Measurements from ENCODE around the gene KRT7.

Gene KRT7

DNA sequence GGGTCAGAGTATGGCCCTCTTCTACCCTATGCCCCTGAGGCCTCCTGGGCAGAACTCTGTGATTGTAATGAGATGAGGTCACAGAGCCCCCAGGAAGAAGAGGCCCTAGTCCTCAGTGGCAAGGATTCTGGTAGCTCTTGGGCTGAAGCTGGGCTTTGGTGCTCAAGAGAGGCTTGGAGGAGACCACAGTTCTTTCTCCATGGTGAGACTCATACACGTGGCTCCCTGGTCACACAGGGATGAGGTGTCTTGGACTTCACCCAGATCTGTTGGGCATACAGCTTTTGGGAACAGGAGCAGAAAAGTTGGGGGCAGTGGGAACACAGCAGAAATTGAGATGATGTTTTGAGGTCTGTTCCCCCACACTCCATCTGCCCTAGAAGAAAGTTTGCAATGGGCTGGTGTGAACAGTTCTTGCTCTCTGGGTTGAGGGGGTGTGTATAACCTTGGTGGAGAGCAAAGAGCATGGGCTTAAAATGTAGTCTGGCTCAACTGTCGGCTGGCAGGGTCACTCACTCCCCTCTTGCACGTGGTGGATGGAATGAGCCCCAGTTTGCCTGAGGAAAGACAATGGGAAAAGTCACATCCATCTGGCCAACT lies 41.6 kb downstream of the KRT7 start, which contains the start of gene KRT86:
TSS of gene KRT86 (plus strand) at position 125 of the 600 bp plus-strand sequence. CDS start 27,272 bp downstream, outside the sequence.
- TF ChIP-seq, protein P1, sequence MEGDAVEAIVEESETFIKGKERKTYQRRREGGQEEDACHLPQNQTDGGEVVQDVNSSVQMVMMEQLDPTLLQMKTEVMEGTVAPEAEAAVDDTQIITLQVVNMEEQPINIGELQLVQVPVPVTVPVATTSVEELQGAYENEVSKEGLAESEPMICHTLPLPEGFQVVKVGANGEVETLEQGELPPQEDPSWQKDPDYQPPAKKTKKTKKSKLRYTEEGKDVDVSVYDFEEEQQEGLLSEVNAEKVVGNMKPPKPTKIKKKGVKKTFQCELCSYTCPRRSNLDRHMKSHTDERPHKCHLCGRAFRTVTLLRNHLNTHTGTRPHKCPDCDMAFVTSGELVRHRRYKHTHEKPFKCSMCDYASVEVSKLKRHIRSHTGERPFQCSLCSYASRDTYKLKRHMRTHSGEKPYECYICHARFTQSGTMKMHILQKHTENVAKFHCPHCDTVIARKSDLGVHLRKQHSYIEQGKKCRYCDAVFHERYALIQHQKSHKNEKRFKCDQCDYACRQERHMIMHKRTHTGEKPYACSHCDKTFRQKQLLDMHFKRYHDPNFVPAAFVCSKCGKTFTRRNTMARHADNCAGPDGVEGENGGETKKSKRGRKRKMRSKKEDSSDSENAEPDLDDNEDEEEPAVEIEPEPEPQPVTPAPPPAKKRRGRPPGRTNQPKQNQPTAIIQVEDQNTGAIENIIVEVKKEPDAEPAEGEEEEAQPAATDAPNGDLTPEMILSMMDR (IDR thresholded peaks at IDR 0.05; ENCODE audit: control extremely low read depth, extremely low read depth, low read depth, missing control alignments) = no peak
- ChIA-PET POLR2A (no interaction called here), CTCF (interaction anchor here (1.8 kb wide), 1 partner anchor 12 kb away, joined by 4 read pairs; no protein-coding TSS in a partner anchor)
- DNase-seq (ENCODE audit: extremely low spot score) = no peak

DNA sequence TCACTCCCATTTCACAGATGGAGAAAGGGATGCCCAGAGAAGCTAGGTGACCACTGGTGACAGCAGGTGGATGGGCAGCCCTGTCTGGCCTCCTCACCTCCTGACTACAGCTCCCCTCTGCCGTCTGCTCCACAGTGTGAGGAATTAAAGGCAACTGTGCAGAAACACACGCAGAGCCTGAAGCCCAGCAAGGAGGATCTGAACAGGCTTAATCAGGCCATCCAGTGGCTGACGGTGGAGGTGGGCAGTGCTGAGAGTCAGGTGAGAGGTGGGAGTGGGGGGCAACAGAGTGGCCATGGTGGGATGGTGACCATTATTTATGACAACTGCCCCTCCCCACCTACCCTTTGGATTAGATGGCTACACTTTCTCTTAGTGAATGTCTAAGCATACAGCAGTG lies 42.6 kb downstream of the KRT7 start:
- CTCF ChIA-PET = interaction anchor here (0.6 to 1.8 kb wide), 3 partner anchors 11 to 97 kb away, joined by 3 to 4 read pairs (median 3); no protein-coding TSS in a partner anchor
- no peak for DNase-seq (ENCODE audit: extremely low spot score)
- TF ChIP-seq, protein P1 (IDR thresholded peaks at IDR 0.05; ENCODE audit: control extremely low read depth, extremely low read depth, low read depth, missing control alignments) = no peak
- POLR2A ChIA-PET = no interaction called here

- ChIA-PET CTCF (interaction anchor here (0.8 to 5.5 kb wide), 20 partner anchors 9 to 252 kb away, joined by 3 to 89 read pairs (median 10); no protein-coding TSS in a partner anchor), POLR2A (no interaction called here)
- TF ChIP-seq, protein P1 (IDR thresholded peaks at IDR 0.05; ENCODE audit: control extremely low read depth, extremely low read depth, low read depth, missing control alignments) = no peak
- DNase-seq (ENCODE audit: extremely low spot score) = no peak
These were observed 44.6 kb downstream of the KRT7 start for GRCh38 chr12:52277486-52278245.

- CTCF ChIA-PET = interaction anchor here (0.6 to 5.5 kb wide), 51 partner anchors 9 to 599 kb away, joined by 3 to 89 read pairs (median 5); no protein-coding TSS in a partner anchor
- DNase-seq (ENCODE audit: extremely low spot score) = peak; percentile 90
- POLR2A ChIA-PET = no interaction called here
- TF ChIP-seq, protein P1 (IDR thresholded peaks at IDR 0.05; ENCODE audit: control extremely low read depth, extremely low read depth, low read depth, missing control alignments) = peak; percentile 96
These were observed 45.8 kb downstream of the KRT7 start for GRCh38 chr12:52278575-52279421.

DNA sequence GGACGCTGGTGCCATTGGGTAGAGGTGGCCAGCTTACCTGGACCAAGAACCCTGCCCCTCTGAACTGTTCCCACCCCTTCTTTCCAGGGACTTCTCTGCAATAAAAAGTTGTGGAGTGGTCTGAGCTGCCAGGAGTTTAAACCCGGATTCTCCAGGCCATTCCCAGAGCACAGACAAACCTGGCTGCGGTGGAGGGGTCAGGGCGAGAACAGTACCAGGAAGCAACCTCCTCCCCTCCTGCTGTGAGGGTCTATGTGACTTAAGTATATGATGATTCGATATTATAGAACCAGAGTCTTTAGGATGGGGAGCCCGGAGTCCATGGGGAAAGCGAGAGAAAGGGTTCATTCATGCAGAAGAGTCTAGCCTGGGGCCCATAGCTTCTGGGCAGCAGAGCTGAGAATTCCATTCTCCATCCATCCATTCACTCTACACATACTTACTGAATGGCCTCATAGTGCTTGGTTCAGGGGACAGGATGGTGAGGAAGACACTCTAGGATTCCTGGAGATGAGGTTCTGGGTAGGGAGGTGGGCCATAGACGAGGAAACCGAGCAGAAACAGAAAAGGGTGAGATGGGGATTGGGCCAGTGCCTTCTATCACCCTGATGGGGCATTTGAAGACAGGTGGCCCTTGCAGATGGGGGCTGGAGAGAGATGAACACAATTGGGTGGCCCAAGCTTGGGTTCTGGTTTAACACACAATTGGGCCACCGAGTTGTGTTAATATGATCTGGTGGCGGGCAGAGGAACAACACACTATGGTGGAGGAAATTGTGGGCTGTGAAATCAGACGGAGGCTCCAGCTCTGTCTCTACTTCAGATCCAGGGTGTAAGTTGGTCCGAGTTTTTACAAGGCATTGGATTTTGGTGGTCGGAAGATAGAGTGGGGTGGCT lies 46.6 kb downstream of the KRT7 start:
- TF ChIP-seq, protein P1 (IDR thresholded peaks at IDR 0.05; ENCODE audit: control extremely low read depth, extremely low read depth, low read depth, missing control alignments) = no peak
- CTCF ChIA-PET = interaction anchor here (0.6 to 5.5 kb wide), 52 partner anchors 8 to 598 kb away, joined by 3 to 89 read pairs (median 5); no protein-coding TSS in a partner anchor
- no peak for DNase-seq (ENCODE audit: extremely low spot score)
- POLR2A ChIA-PET = no interaction called here
